Osteocyte (in vitro differentiated cells): ENCODE data around the gene LRRC56. TPM values are rescaled to one million over a fixed set of nuclear protein-coding genes. Genes with fewer than 3 reads are reported as not detected.

Experiments used
- DNase-seq: peaks from one replicate; pipeline ENCODE4 v3.0.0; 2021; ENCODE audit warnings: mixed read lengths; ENCODE audit not compliant: unreplicated experiment; ENCODE audit errors: extremely low spot score
- H3K27ac Mint-ChIP-seq: one replicate; pipeline ENCODE4 v1.8.0; 2021; ENCODE audit warnings: mild to moderate bottlenecking, mixed read lengths; ENCODE audit not compliant: unreplicated experiment
- H3K27me3 Mint-ChIP-seq: one replicate; pipeline ENCODE4 v1.8.0; 2021; ENCODE audit warnings: mixed read lengths; ENCODE audit not compliant: unreplicated experiment
- H3K36me3 Mint-ChIP-seq: one replicate; pipeline ENCODE4 v1.8.0; 2021; ENCODE audit warnings: mixed read lengths; ENCODE audit not compliant: unreplicated experiment
- H3K4me1 Mint-ChIP-seq: one replicate; pipeline ENCODE4 v1.8.0; 2021; ENCODE audit warnings: mixed read lengths; ENCODE audit not compliant: unreplicated experiment
- H3K4me3 Mint-ChIP-seq: one replicate; pipeline ENCODE4 v1.8.0; 2021; ENCODE audit warnings: mild to moderate bottlenecking, moderate library complexity, mixed read lengths; ENCODE audit not compliant: unreplicated experiment
- H3K9me3 Mint-ChIP-seq: one replicate; pipeline ENCODE4 v1.8.0; 2021; ENCODE audit warnings: mixed read lengths; ENCODE audit not compliant: unreplicated experiment
- CTCF ChIP-seq: fragments of 200-600 bp; sonication (generic); IDR thresholded peaks from 2 replicates; pipeline ENCODE4 v1.5.0; 2021; ENCODE audit warnings: antibody characterized with exemption, mild to moderate bottlenecking, moderate library complexity
- long read RNA-seq: library from polyadenylated mRNA; unstranded; transcript quantifications from one replicate; pipeline ENCODE4 v2.0.0, GENCODE V29; 2021
- total RNA-seq: library from RNA; stranded (reverse); gene quantifications from 2 replicates; pipeline ENCODE4 v1.2.1, GENCODE V29; 2021

The LRRC56 gene
- 3.2 and 3.7 TPM in 2 replicates for total RNA-seq
- long read RNA-seq: 0 reads

- Mint-ChIP-seq H3K9me3 (no peaks in the 10 kb centered on the region), H3K4me1 (peaks cover 13% of the 10 kb centered on the region), H3K36me3 (peaks cover 3% of the 10 kb centered on the region), H3K27me3 (no peaks in the 10 kb centered on the region), H3K4me3 (peak within 1 kb of the TSS; percentile 81), H3K27ac (peak within 1 kb of the TSS; percentile 79)
- peak; percentile 93 for DNase-seq
- no peak for TF ChIP-seq CTCF
These were observed at the start of gene LRRC56 for GRCh38 chr11:536841-537621. TSS of gene LRRC56 (plus strand) at chr11:537527. CDS start at chr11:540685, 3,158 bp downstream.

- no peaks in the 10 kb centered on the region for H3K4me1 Mint-ChIP-seq
- H3K4me3 Mint-ChIP-seq: no peak overlapping the region
- no peak for DNase-seq
- H3K27me3 Mint-ChIP-seq: no peaks in the 10 kb centered on the region
- TF ChIP-seq CTCF: no peak
- H3K9me3 Mint-ChIP-seq: no peaks in the 10 kb centered on the region
- no peak overlapping the region for H3K27ac Mint-ChIP-seq
- H3K36me3 Mint-ChIP-seq: peaks cover 8% of the 10 kb centered on the region
These were observed 49.7 kb upstream of the LRRC56 start for GRCh38 chr11:487571-488021.

- no peak for TF ChIP-seq CTCF
- no peaks in the 10 kb centered on the region for H3K4me1 Mint-ChIP-seq
- H3K27ac Mint-ChIP-seq: no peak overlapping the region
- H3K36me3 Mint-ChIP-seq: peaks cover 8% of the 10 kb centered on the region
- H3K27me3 Mint-ChIP-seq: no peaks in the 10 kb centered on the region
- H3K9me3 Mint-ChIP-seq: no peaks in the 10 kb centered on the region
- H3K4me3 Mint-ChIP-seq: no peak overlapping the region
- no peak for DNase-seq
These were observed 49.3 kb upstream of the LRRC56 start for GRCh38 chr11:488062-488461.

GRCh38 chr11:488579-488978 is 48.7 kb upstream of the LRRC56 start:
- Mint-ChIP-seq H3K36me3 (peaks cover 8% of the 10 kb centered on the region), H3K27me3 (no peaks in the 10 kb centered on the region), H3K4me1 (no peaks in the 10 kb centered on the region), H3K4me3 (no peak overlapping the region), H3K9me3 (no peaks in the 10 kb centered on the region), H3K27ac (no peak overlapping the region)
- TF ChIP-seq CTCF: no peak
- DNase-seq: no peak

- Mint-ChIP-seq H3K36me3 (peaks cover 8% of the 10 kb centered on the region), H3K27ac (no peak overlapping the region), H3K4me3 (no peak overlapping the region), H3K9me3 (no peaks in the 10 kb centered on the region), H3K27me3 (no peaks in the 10 kb centered on the region), H3K4me1 (no peaks in the 10 kb centered on the region)
- no peak for DNase-seq
- no peak for TF ChIP-seq CTCF
These were observed 48.3 kb upstream of the LRRC56 start for GRCh38 chr11:488992-489391.
